Activated CD8-positive, alpha-beta T cell treated with anti-CD3 and anti-CD28 coated beads for 36 hours (primary cell): ENCODE data around the gene WNT7B. TPM values are rescaled to one million over a fixed set of nuclear protein-coding genes. Genes with fewer than 3 reads are reported as not detected.
A peak's percentile ranks its signal among the peaks of the same experiment; 100 is the strongest.

Source experiments
- ATAC-seq: fragments of 200-7000 bp; cut with Tn5 transposase; one replicate; pipeline ENCODE4 v1.10.0; 2021; ENCODE audit warnings: mild to moderate bottlenecking, moderate library complexity
- CTCF ChIA-PET: fragments of 350-600 bp; sonication (Branson Sonifier 250); formaldehyde crosslinking; loops from one replicate; lab custom pipeline; 2021; ENCODE audit warnings: antibody characterized with exemption; lab: Charles Lee
- POLR2A ChIA-PET: fragments of 350-600 bp; sonication (Branson Sonifier 250); formaldehyde crosslinking; loops from one replicate; lab custom pipeline; 2021; ENCODE audit warnings: antibody characterized with exemption; lab: Charles Lee
- DNase-seq: peaks from one replicate; pipeline ENCODE4 v3.0.0-alpha.2; 2020
- H3K27ac Mint-ChIP-seq: one replicate; pipeline ENCODE4 v1.8.0; 2021; ENCODE audit warnings: mild to moderate bottlenecking, mixed read lengths
- H3K27me3 Mint-ChIP-seq: one replicate; pipeline ENCODE4 v1.8.0; 2021; ENCODE audit warnings: mixed read lengths
- H3K36me3 Mint-ChIP-seq: one replicate; pipeline ENCODE4 v1.8.0; 2021; ENCODE audit warnings: low read depth, mixed read lengths
- H3K4me1 Mint-ChIP-seq: one replicate; pipeline ENCODE4 v1.8.0; 2021; ENCODE audit warnings: low read depth, mixed read lengths
- H3K4me3 Mint-ChIP-seq: one replicate; pipeline ENCODE4 v1.8.0; 2021; ENCODE audit warnings: mild to moderate bottlenecking, moderate library complexity, mixed read lengths
- H3K9me3 Mint-ChIP-seq: one replicate; pipeline ENCODE4 v1.8.0; 2021; ENCODE audit warnings: mixed read lengths
- CTCF ChIP-seq: fragments of 200-600 bp; IDR thresholded peaks from one replicate; pipeline ENCODE4 v1.8.0; 2022; ENCODE audit warnings: antibody characterized with exemption, mild to moderate bottlenecking
- intact Hi-C: fragments of 100-400 bp; cut with micrococcal nuclease; formaldehyde crosslinking; loops from one replicate; pipeline ENCODE4 v1.10.0; 2022
- total RNA-seq, 2 experiments: library from RNA; stranded (reverse); gene quantifications; one replicate each; pipeline ENCODE4 v1.2.3, GENCODE V29; 2021

The WNT7B gene
- total RNA-seq, 2 experiments from 2014 or later = not detected

DNA sequence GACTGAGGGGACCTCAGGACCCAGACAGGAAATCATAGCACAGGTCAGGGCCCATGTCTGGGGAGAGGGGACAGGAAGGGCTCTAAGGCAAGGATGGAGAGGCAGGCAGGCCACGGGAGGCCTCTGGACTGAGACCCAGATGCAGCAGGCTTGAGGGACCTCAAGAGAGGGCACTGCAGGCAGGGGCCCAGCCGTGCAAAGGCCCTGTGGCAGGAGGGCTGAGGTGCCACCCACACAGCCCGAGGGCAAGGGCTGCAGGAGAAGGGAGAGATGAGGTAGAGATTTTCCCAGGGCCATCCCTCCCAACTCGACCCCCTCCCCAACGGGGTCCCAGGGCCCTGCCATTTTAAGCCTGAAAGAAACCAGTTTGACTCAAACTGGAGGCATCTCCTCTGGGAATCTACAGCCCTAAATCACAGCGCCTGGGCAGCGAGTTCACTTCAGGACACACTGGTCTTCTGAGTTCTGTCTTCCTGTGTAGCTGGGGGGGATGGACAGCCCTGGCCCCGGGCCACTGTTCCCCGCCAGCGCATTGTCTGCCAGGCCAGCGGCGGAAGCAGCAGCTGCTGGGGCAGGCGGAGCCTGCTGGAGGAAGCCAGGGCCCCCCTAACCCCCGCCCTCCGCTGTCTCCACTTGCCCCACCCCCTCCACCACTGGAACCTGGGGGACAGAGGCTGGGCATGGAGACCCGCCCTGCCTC lies 20.3 kb upstream of the WNT7B start:
- TF ChIP-seq CTCF = no peak
- Mint-ChIP-seq H3K27ac (no peak overlapping the region), H3K36me3 (no peaks in the 10 kb centered on the region), H3K27me3 (peaks cover 2% of the 10 kb centered on the region), H3K4me1 (no peaks in the 10 kb centered on the region), H3K9me3 (no peaks in the 10 kb centered on the region), H3K4me3 (no peak overlapping the region)
- DNase-seq (peak; percentile 45), ATAC-seq (peak; percentile 71)
- intact Hi-C loops = no loop called here
- POLR2A ChIA-PET = interaction anchor here (1.2 to 1.8 kb wide), 2 partner anchors 9 to 16 kb away, joined by 3 to 6 read pairs; no protein-coding TSS in a partner anchor
- CTCF ChIA-PET = interaction anchor here (1.0 to 4.8 kb wide), 6 partner anchors 10 to 125 kb away, joined by 3 to 78 read pairs (median 12); no protein-coding TSS in a partner anchor

GRCh38 chr22:45996241-45997076 lies 19.5 kb upstream of the WNT7B start:
- Mint-ChIP-seq H3K9me3 (no peaks in the 10 kb centered on the region), H3K27ac (no peak overlapping the region), H3K27me3 (peaks cover 2% of the 10 kb centered on the region), H3K4me3 (no peak overlapping the region), H3K36me3 (no peaks in the 10 kb centered on the region), H3K4me1 (no peaks in the 10 kb centered on the region)
- peak; percentile 1 for DNase-seq
- CTCF ChIA-PET = interaction anchor here (0.8 to 4.8 kb wide), 13 partner anchors 10 to 319 kb away, joined by 3 to 78 read pairs (median 4); no protein-coding TSS in a partner anchor
- TF ChIP-seq CTCF = no peak
- intact Hi-C loops = no loop called here
- POLR2A ChIA-PET = interaction anchor here (0.6 to 2.2 kb wide), 4 partner anchors 10 to 121 kb away, joined by 3 to 7 read pairs (median 5); no protein-coding TSS in a partner anchor
- no peak for ATAC-seq

DNA sequence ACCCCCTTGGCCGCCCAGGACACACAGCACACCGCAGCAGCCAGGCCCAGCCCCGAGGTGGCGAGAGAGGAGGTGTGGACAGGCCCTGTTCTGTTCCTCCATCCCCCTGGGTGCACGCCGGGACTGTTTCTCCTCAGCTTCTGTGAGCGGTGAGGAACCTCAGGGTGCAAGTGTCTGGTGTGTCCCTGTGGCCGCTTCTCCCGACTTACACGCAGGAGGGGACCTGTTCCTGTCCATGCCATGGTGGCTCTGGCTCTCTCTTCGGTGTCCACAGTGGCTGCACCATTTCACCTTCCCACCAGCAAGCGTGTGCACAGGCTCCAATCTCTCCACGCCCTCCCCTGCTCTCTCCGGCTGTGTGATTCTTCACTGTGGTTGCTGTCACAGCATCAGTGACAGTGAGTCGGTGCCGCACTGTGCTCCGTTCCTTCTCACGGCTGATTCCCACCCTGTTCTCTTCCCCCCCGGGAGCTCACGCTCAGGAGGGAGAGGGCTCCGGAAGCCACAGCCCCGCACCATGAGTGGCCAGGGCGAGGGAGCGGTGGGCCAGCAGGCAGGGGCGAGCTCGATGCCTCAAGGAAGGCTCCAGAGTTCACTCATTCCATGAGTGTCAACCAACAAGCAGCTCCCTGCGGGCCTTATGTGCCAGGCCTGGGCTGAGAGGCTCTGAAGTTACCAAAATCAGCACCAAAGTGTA lies 18.6 kb upstream of the WNT7B start:
- DNase-seq = peak; percentile 4
- H3K27ac Mint-ChIP-seq = no peak overlapping the region
- no peak for TF ChIP-seq CTCF
- H3K4me3 Mint-ChIP-seq = no peak overlapping the region
- no peaks in the 10 kb centered on the region for H3K9me3 Mint-ChIP-seq
- ChIA-PET POLR2A (interaction anchor here (0.6 to 2.2 kb wide), 4 partner anchors 11 to 122 kb away, joined by 3 to 7 read pairs (median 5); no protein-coding TSS in a partner anchor), CTCF (interaction anchor here (0.8 to 4.8 kb wide), 14 partner anchors 8 to 320 kb away, joined by 3 to 78 read pairs (median 4); no protein-coding TSS in a partner anchor)
- H3K27me3 Mint-ChIP-seq = peaks cover 2% of the 10 kb centered on the region
- no peaks in the 10 kb centered on the region for H3K36me3 Mint-ChIP-seq
- intact Hi-C loops = loop anchor here (2.0 kb wide), 1 partner anchor 119 kb away; no protein-coding TSS in a partner anchor
- no peak for ATAC-seq
- H3K4me1 Mint-ChIP-seq = no peaks in the 10 kb centered on the region

DNA sequence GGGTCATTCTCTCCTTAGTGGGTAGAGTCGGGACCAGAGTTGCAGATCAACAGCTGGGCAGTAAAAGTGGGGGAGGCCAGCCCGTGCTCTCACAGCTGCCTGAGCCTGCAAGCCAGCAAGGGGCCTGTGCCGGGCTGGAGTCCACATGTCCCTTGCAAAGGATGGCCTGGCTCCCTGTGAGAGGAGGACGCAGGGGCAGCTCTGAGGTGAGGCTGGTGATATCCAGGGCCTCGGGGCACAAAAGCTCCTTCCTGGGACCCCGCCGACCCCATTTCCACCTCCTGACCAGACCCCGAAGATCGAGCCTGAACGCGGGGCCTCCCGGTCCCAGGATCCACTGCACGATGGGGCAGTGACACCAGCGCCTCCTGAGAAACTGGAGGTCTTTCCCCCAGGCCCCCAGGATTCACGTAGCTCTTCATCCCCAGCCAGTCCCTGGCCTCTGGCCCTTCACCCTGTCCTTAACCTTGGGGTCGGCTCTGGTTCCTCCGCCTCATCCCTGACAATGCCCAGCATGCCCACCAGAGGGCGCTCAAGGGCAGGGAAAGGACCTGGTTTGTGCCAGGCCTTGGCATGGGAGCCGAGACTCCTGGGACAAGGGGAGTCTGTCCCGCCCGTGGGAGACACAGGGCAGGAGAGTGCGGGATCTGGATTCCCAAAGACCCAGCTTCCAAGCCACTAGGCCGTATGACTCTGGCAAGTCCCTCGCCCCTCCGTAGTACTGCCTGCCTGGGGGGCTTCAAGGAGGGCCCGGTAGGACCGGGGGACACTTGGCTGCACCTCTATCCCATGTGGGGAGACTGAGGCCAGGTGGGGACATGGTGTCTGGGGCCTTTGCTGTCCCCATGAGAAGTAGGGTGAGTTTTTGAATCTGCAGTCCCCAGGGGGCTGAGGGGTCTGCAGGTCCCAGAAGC lies 17.8 kb upstream of the WNT7B start:
- intact Hi-C loops = loop anchor here (2.0 kb wide), 1 partner anchor 120 kb away; no protein-coding TSS in a partner anchor

More for the DNA sequence above, 17.8 kb upstream of the WNT7B start:
- ATAC-seq (peak; percentile 81), DNase-seq (peak; percentile 83)
- H3K9me3 Mint-ChIP-seq = no peaks in the 10 kb centered on the region
- H3K36me3 Mint-ChIP-seq = no peaks in the 10 kb centered on the region
- H3K27ac Mint-ChIP-seq = no peak overlapping the region
- TF ChIP-seq CTCF = peak; percentile 96
- ChIA-PET POLR2A (interaction anchor here (1.1 to 2.2 kb wide), 4 partner anchors 12 to 122 kb away, joined by 3 to 7 read pairs (median 5); no protein-coding TSS in a partner anchor), CTCF (interaction anchor here (0.6 to 4.8 kb wide), 20 partner anchors 9 to 321 kb away, joined by 3 to 78 read pairs (median 4); partner anchors contain the start of gene GTSE1)
- no peak overlapping the region for H3K4me3 Mint-ChIP-seq
- peaks cover 2% of the 10 kb centered on the region for H3K27me3 Mint-ChIP-seq
- no peaks in the 10 kb centered on the region for H3K4me1 Mint-ChIP-seq
